Breast epithelium (tissue), 4 donors: ENCODE results near the gene DNM1. TPM values are rescaled to one million over a fixed set of nuclear protein-coding genes. Genes with fewer than 3 reads are reported as not detected.

Source experiments
- DNase-seq, 2 donors: peaks; one replicate each; pipeline ENCODE4 v3.0.0-alpha.2; 2019; ENCODE audit warnings: low spot score in 2 of 2
- H3K27ac ChIP-seq, 2 donors: fragments of 200-600 bp; sonication (generic) in 1 of 2; one replicate each; pipeline ENCODE4 v1.5.1; 2016 to 2019; ENCODE audit warnings: mild to moderate bottlenecking in 1 of 2
- H3K27me3 ChIP-seq, 2 donors: fragments of 200-600 bp; sonication (generic) in 1 of 2; one replicate each; pipeline versions ENCODE4 v1.5.1 to v1.6.0; 2017 to 2019; ENCODE audit warnings: control low read depth in 1 of 2, mild to moderate bottlenecking in 1 of 2
- H3K36me3 ChIP-seq: fragments of 200-600 bp; one replicate; pipeline ENCODE4 v1.5.1; 2019
- H3K4me1 ChIP-seq, 2 donors: fragments of 200-600 bp; sonication (generic); one replicate each; pipeline ENCODE4 v1.5.1; 2016 to 2019; ENCODE audit warnings: control low read depth in 1 of 2
- H3K4me3 ChIP-seq, 3 donors: fragments of 200-600 bp; sonication (generic); 1 replicate in 2 of 3; 2 replicates in 1 of 3; pipeline ENCODE4 v1.5.1; 2016 to 2019; ENCODE audit warnings: mild to moderate bottlenecking in 3 of 3, moderate library complexity in 2 of 3
- H3K9me3 ChIP-seq, 2 donors: fragments of 200-600 bp; sonication (generic) in 1 of 2; one replicate each; pipeline ENCODE4 v1.5.1; 2016 to 2019; ENCODE audit warnings: control low read depth in 1 of 2
- POLR2A ChIP-seq: fragments of 450-650 bp; IDR thresholded peaks from one replicate; pipeline ENCODE4 v1.6.1; 2016; ENCODE audit warnings: antibody characterized with exemption, mild to moderate bottlenecking, moderate library complexity
- POLR2AphosphoS5 ChIP-seq, 3 donors: sonication (generic); formaldehyde crosslinking; IDR thresholded peaks; one replicate each; pipeline ENCODE4 v1.6.1; 2017; ENCODE audit warnings: antibody characterized with exemption in 3 of 3
- intact Hi-C: fragments of 100-400 bp; cut with DNase I; formaldehyde crosslinking; loops from one replicate; pipeline ENCODE4 v1.15.1; 2023; ENCODE audit warnings: low total_unique reads
- total RNA-seq, 3 donors: library from RNA; depleted of rRNA; stranded (reverse); fragments of >200 nt; gene quantifications; one replicate each; pipeline ENCODE4 v1.1.0, GENCODE V29; 2016
- TF ChIP-seq, protein P1 (sequence below), 3 donors: fragments of 450-650 bp; IDR thresholded peaks; one replicate each; pipeline ENCODE4 v1.5.1; 2016 to 2017; ENCODE audit warnings: antibody characterized with exemption in 3 of 3, mild to moderate bottlenecking in 3 of 3, moderate library complexity in 3 of 3

Gene DNM1
- total RNA-seq, 3 donors from 2014 or later, result 11.3 to 36.0 (median 12.5) TPM

DNA sequence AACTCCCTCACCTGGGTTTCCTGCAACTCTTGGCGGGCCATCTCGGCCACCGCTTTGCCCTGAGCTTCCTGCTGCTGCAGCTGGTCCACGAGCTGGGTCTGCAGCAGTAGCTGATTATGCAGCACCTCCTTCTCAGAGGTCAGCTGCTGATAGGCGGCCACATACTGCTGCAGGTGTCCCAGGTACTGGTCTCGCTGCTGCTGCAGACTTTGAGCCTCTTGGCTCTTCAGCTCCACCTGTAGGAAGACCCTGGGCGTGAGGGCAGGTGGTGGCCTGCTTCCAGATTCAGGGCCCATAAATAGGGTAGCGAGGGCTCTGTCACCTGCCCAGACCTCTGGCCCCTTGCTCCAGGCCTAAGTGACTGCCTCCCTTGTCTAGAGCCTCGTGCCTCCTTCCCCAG, 56.0 kb downstream of the DNM1 start:
- Histone ChIP-seq H3K36me3 (peaks cover 17% of the 10 kb centered on the region), H3K27ac (no peak overlapping the region), H3K9me3 (no peaks in the 10 kb centered on the region), H3K4me1 (no peaks in the 10 kb centered on the region), H3K27me3 (no peaks in the 10 kb centered on the region), H3K4me3 (no peak overlapping the region)
- intact Hi-C loops, result no loop called here
- TF ChIP-seq POLR2AphosphoS5 (IDR thresholded peaks at IDR 0.05) (no peak), POLR2A (no peak)
- TF ChIP-seq, protein P1, sequence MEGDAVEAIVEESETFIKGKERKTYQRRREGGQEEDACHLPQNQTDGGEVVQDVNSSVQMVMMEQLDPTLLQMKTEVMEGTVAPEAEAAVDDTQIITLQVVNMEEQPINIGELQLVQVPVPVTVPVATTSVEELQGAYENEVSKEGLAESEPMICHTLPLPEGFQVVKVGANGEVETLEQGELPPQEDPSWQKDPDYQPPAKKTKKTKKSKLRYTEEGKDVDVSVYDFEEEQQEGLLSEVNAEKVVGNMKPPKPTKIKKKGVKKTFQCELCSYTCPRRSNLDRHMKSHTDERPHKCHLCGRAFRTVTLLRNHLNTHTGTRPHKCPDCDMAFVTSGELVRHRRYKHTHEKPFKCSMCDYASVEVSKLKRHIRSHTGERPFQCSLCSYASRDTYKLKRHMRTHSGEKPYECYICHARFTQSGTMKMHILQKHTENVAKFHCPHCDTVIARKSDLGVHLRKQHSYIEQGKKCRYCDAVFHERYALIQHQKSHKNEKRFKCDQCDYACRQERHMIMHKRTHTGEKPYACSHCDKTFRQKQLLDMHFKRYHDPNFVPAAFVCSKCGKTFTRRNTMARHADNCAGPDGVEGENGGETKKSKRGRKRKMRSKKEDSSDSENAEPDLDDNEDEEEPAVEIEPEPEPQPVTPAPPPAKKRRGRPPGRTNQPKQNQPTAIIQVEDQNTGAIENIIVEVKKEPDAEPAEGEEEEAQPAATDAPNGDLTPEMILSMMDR (IDR thresholded peaks at IDR 0.05), result no peak
- no peak for DNase-seq

DNA sequence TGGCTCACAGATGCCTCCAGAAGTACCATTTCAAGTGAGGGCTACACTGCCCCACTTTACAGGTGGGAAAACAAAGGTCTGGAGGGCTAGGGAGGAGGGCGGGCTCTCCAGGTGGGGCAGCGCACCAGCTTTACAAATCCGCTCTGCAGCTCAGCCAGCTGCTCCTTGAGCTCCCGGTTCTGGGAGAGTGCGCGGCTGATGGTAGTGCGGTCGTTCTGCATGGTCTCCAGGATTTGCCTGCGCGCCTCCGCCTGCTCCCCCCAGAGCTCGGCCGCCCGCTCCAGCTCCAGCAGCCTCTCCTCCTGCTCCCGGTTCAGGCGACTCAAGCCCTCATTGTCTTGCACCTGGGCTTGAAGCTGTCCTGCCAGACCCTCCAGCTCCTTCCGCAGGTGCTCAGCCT, 57.2 kb downstream of the DNM1 start:
- intact Hi-C loops, result no loop called here
- Histone ChIP-seq H3K9me3 (no peaks in the 10 kb centered on the region), H3K36me3 (peaks cover 17% of the 10 kb centered on the region), H3K27me3 (no peaks in the 10 kb centered on the region), H3K27ac (no peak overlapping the region), H3K4me1 (no peaks in the 10 kb centered on the region), H3K4me3 (no peak overlapping the region)
- TF ChIP-seq POLR2AphosphoS5 (IDR thresholded peaks at IDR 0.05), result no peak
- no peak for TF ChIP-seq POLR2A
- TF ChIP-seq, protein P1 (IDR thresholded peaks at IDR 0.05), result no peak
- no peak for DNase-seq

DNA sequence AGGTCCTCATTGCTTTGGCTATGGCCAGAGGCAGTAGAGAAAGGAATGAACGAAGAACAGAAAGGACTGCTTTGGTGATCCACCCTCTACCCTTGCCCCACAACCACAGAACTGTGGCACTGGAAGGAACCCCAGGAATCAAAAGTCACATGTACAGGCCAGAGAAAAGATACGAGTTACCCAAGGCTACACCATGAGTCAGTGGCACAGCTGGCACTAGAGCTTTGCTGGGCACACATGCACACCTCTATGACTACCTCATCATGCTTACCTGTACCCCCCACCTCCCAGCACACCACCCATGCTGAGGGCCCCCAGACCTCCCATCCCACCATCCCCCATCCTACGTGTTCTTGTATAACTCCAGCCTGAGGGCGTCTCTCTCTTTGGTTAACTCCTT, 59.5 kb downstream of the DNM1 start:
- H3K36me3 ChIP-seq, result peaks cover 17% of the 10 kb centered on the region
- H3K9me3 ChIP-seq, result no peaks in the 10 kb centered on the region
- intact Hi-C loops, result no loop called here
- no peak overlapping the region for H3K4me3 ChIP-seq
- H3K27ac ChIP-seq, result no peak overlapping the region
- TF ChIP-seq POLR2A (no peak), POLR2AphosphoS5 (IDR thresholded peaks at IDR 0.05) (no peak)
- TF ChIP-seq, protein P1 (IDR thresholded peaks at IDR 0.05), result no peak
- DNase-seq, result no peak
- H3K27me3 ChIP-seq, result no peaks in the 10 kb centered on the region
- no peaks in the 10 kb centered on the region for H3K4me1 ChIP-seq

DNA sequence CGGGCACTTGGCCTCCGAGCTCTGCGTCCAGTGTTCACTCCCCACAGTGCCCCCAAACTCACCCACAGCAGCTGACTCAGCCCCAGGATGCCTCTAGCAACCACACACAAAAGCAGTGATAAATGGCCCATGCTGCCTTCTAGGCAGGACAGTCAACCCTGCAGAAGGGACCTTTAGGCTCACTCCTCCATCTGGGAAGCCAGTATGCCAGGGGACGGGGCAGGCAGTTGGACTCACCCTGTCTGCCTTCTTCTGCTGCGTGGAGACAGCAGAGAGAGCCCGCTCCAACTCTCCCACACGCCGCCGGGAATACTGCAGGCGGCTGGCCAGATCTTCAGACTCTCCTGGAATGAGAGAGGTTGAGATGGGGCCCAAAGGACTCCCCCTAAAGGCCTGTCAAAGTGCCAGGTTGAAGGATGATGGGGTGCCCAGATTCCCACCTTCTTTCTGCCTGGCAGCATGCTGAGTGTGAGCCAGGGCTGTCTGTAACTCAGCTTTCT, 62.2 kb downstream of the DNM1 start:
- DNase-seq, result no peak
- Histone ChIP-seq H3K4me1 (no peaks in the 10 kb centered on the region), H3K36me3 (peaks cover 14% of the 10 kb centered on the region), H3K27ac (peak overlapping the region in 1 of 2 donors; percentile 16), H3K27me3 (no peaks in the 10 kb centered on the region), H3K4me3 (no peak overlapping the region), H3K9me3 (no peaks in the 10 kb centered on the region)
- TF ChIP-seq POLR2AphosphoS5 (IDR thresholded peaks at IDR 0.05) (no peak), POLR2A (no peak)
- TF ChIP-seq, protein P1 (IDR thresholded peaks at IDR 0.05), result no peak
- intact Hi-C loops, result no loop called here

DNA sequence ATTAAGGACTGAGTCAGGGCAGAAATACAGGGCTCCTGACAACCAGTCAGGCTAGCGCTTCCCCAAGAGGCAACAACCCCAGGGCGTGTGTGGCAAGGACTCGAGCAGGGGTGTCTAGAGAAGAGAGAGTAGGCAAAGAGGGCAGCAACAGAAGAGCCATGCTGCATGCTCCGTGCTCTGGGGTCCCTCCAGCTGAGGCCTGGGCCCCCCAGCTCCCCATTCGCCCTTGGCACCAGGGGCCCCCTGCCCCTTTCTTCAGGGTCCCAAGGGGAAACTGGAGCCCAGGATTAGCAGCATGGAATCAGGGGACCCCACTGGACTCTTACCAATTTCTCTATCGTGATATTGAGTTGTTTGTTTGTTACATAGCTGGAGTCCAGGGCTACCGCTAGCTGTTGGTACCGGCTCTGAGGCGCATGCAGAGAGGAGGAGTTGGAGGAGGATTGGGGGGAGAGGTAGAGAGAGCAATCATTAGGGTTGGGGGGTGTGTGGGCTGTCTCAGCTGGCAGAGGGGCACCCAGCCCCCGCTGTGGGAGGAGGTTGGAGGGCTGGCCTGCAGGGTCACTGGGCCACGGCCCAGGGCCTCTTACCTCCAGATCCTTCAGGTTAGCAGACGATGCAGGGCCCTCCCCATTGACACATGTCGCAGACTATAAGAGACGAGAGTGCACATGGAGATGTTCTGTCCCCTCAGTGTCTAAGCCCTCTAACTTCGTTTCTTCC, 63.9 kb downstream of the DNM1 start:
- intact Hi-C loops, result no loop called here
- DNase-seq, result no peak
- no peak overlapping the region for H3K27ac ChIP-seq
- TF ChIP-seq POLR2A, result no peak
- TF ChIP-seq, protein P1 (IDR thresholded peaks at IDR 0.05), result no peak
- TF ChIP-seq POLR2AphosphoS5 (IDR thresholded peaks at IDR 0.05), result no peak
- no peaks in the 10 kb centered on the region for H3K27me3 ChIP-seq
- H3K36me3 ChIP-seq, result no peaks in the 10 kb centered on the region
- H3K9me3 ChIP-seq, result no peaks in the 10 kb centered on the region
- H3K4me1 ChIP-seq, result no peaks in the 10 kb centered on the region
- H3K4me3 ChIP-seq, result no peak overlapping the region
